Keratinocyte (primary cell): Measurements from ENCODE around the gene PTPRD.

Experiments used
- CTCF ChIP-seq, 3 experiments: IDR thresholded peaks in 1 of 3; conservative IDR thresholded peaks in 1 of 3; optimal IDR thresholded peaks in 1 of 3; 2 replicates in 2 of 3; 3 replicates in 1 of 3; pipeline versions ENCODE3 to v1.5.1; 2011; ENCODE audit warnings: low read length in 3 of 3, mild to moderate bottlenecking in 3 of 3, moderate library complexity in 2 of 3, control low read depth in 1 of 3, inconsistent platforms in 1 of 3; ENCODE audit not compliant: insufficient read depth in 2 of 3; ENCODE audit errors: extremely low read depth in 1 of 3
- EZH2 ChIP-seq: IDR thresholded peaks from one replicate; pipeline ENCODE4 v1.6.1; 2012; ENCODE audit warnings: inconsistent platforms, mild to moderate bottlenecking, low read length, moderate library complexity

DNA sequence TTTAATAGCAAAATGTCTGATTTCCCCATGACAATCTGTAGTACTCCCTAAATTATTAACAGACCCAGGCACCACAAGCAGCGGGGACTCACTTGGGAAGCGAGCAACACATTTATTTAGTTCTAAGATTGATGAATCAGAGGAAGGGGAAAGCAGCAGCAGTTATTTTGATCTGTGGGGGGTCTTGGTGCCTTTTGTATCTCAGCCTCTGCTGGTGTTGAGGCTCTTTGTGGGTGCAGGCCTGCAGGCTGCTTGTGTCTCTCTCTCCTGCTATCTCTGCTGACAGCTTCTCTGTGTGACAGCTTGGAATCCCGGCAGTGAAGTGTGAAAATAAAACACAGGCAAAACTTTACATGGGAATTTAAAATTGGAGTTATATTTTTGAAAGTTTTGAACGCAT is 1935.1 kb downstream of the PTPRD start:
- TF ChIP-seq CTCF (optimal IDR thresholded peaks at IDR 0.05 in 1 of 3, IDR thresholded peaks at IDR 0.05 in 1 of 3, conservative IDR thresholded peaks at IDR 0.05 in 1 of 3; ENCODE audit: extremely low read depth in 1 of 3, insufficient read depth in 2 of 3, low read length in 3 of 3) (no peak), EZH2 (no peak)
